DMS153 treated with DMSO at 0.1 percent for 48 hours (cell line): ENCODE results near the gene P2RY8.
"Not testable (repeated sequence)": the region's sequence is repeated elsewhere in the genome, so short reads cannot be mapped to it uniquely, and the experiment has no call there.

Experiments
- DNase-seq: peaks from one replicate; lab custom pipeline; 2025; ENCODE audit not compliant: unreplicated experiment; lab: John Stamatoyannopoulos, UW

P2RY8 gene

DNA sequence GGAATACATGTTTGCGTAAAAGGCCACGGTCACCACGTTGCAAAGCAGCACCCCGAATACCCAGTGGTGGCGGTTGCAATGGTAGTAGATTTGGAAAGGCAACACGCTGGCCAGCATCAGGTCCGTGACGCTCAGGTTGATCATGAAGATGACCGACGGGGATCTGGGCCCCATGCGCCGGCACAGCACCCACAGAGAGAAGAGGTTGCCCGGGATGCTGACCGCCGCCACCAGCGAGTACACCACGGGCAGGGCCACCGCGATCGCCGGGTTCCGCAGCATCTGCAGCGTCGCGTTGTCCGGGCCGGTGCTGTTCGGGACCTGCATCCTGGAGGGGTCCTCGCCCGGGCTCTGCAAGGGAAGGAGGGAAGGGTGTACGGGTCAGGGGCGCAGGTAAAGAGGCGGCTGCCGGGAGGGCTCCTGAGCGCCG lies 70.7 kb downstream of the P2RY8 start:
- no peak for DNase-seq

DNA sequence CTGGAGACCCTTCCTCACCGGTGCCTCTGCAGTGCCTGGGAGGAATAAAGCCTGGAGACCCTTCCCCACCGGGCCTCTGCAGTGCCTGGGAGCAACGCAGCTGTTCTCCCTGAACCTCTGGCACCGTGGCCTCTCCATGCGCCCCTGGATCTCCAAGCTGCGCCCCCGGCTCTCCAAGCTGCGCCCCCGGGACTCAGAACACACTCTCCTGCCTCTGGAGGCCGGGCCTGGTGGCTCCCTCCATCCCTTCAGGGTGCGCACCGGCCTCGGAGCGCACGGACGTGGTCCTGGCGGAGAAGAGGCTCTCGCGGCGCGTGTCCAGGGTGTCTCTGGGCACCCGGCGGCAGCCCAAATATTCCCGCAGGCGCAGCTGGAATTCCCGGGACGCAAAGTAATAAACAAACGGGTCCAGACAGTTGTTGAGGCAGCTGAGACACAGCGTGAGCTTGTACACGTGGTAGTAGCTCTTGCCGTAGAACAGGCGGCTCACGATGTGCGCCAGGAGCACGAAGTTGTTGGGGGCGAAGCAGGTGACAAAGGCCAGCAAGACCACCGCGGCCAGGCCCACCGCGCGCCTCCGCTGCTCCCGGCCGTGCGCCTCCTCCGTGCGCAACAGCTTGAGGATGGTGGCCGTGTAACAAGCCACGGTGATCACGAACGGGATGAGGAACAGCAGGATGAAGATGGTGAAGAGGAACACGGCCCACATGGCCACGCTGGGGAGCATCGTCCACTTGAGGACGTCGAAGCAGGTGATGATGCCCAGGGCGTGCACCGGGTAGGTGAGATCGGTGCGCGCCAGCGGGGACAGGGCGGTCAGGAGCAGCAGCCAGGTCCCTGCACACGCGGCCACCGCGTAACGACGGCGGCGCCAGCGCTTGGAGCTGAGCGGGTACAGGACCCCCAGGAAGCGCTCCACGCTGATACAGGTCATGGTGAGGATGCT lies 71.4 kb downstream of the P2RY8 start:
- no peak for DNase-seq

DNA sequence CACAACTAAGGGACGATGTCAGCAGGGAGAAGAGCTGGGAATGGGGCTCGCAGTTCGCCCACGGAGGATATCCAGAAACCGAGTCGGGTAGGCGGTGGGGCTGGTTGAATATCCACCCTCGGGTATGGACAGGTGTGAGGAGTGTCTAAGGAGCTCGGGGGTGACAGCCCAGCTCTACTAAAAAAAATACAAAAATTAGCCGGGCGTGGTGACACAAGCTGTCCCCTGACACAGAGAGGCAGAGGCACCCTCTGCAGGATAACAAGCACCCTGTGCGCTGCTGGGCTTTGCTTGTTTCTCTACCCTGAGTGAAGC lies 72.1 kb downstream of the P2RY8 start:
- DNase-seq, result no peak

DNA sequence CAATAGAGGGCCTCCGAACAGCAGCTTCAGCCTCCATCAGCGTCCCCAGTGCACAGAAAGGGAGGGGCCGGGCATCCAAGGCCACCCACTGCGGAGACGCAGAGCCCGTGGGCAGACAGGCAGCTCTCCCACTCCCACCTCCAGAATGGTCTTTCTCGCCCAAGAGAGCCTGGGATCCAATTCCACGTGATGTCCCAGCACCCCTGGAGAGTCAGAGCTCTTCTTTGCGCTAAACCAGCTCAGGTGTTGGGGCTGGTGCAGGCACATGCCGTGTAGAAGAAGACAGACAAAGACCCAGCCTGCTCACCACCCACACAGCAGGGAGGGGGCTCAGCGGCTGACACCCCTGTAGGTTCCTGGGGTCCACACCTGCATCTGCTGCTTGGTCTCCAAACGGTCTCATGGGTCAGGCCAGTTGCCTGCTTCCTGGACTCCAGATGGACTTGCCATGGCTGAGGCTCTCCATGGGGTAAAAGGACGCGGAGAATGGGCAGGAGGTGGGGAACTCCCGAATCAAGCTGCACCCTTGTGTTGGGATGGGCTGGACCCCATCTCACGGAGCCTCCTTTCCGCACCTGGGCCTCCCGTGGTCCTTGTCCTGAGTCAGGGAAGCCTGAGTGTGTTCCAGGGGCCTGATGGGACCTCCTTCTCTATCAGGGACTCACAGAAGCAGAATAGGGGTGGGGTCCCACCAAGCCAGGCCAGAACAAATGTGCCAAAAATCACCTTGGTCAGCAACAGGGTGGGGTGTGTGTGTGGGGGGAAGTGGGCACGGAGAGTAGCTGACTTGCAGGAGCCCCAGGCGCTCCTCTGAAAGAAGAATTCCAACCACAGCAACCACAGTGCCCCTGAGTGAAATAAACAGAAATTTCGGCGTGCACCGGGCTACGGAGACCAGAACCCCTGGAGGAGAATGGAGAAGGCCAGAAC lies 72.7 kb downstream of the P2RY8 start:
- DNase-seq, result no peak

DNA sequence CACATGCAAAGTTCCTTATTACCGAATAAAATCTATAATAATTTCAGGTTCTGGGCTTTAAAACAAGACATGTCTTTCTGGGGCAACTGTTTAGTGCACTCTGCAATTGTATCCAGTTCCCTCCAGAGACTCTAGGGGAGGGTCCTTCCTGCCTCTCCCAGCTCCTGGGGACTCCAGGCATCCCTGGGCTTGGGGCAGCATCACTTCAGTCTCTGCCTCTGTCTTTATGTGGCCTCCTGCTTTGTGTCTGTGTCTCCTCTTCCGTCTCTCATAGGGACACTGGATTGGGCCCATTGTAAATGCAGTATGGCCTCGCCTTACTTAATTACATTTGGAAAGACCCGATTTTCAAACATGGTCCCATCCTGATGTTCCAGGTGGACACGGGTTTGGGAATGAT lies 73.4 kb downstream of the P2RY8 start:
- no peak for DNase-seq

DNA sequence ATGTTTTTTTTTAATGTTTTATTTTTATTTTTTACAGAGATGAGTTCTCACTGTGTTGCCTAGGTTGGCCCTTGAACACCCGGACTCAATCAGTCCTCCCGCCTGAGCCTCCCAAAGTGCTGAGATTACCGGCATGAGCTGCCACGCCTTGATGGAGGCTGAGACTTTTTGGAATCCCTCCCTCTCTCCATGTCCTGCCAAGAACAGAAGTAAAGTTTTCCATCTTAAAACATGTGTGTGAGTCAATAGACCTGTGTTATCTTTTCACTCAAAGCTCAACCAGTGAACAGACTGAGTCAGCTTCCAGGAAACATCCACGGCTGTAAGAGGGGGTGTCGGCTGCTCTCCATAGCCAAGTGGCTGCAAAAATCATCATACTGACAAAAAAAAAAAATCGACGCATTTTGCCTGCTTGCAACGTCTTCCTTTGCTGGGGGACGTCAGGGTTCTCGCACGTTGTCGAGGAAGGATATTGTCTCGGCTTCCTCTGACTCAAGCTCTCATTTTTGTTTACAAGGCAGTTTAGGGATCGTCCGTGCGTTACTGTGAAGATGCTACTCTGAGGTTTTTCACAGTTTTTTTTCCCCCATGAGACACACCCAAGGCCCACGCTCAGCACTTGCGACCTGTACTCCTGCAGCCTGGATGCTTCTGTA lies 74.3 kb downstream of the P2RY8 start:
- DNase-seq, result no peak

DNA sequence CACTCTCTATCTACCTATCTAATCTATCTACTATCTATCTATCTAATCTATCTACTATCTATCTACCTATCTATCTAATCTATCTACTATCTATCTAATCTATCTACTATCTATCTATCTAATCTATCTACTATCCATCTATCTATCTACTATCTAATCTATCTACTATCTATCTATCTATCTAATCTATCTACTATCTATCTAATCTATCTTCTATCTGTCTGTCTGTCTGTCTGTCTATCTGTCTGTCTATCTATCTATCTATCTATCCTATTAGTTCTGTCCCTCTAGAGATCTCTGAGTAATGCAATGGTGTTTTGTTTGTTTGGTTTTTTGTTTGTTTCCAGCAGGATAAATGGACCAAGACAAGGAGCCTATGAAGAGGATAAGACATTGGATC lies 74.9 kb downstream of the P2RY8 start:
- no peak for DNase-seq

DNA sequence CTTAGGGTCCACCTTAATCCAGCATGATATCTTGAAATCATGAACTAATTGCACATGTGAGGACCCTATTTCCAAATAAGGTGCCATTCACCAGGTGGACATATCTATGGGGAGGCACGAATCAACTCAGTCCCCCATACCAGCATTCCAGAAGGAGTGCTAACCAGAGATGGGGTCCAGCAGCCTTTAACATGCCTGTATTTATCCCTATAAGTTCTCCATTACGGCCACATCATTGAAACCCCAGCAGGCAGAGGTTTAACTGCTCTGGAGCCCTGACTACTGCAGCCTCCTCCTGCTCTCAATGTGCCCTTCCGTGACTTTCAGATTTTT lies 81.1 kb downstream of the P2RY8 start:
- no peak for DNase-seq

DNA sequence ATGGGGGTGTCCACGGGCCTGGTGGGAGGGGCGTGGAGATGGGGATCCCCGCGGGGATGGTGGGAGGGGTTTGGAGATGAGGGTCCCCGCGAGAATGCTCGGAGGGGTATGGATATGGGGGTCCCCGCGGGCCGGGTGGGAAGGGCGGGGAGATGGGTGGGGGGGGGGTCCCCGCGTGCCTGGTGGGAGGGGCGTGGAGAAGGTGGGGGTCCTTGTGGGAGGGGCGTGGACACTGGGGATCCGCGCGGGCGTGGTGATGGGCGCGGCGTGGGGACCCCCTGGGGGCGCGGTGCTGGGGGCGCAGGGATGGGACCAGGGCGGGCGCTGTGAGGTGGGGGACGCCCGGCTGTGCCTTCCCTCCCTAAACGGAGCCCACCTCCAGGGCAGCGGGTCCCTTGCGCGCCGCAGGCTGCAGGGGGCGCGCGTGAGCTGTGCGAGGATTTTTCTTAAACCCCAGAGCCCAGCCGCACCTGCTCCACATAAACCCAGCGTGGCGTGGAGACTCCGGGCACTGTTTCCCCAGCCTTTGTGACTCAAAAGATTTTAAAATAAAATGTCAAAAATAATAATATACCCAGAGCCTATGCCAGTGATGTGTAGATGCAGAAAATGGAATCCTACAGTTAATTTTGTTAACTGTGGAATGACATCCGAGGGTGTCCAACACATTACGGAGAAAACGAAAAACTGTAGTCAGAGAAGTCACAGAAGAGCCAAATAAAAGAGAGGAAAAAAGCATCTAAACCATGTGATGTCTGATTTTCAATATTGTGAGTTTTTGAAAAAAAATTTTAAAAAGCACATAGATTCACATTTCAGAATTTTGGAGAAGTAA lies 82.8 kb downstream of the P2RY8 start:
- DNase-seq, result no peak

DNA sequence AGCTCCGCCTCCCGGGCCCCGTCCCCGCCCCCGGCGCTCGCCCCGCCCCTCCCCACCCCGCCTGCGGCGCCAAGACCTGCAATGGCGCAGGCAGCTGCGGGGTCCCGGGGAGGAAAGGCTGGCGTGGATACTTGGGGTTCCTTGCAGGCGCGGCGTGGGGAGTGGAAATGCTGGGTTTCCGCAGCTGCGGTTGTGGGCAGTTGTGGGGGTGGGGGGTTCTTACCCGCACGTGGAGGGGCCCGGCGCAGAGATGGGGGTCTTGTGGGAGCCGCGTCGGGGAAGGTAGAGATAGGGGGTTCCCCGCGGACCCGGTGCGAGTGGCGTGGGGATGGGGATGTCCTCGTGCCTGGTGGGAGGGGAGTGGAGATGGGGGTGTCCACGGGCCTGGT lies 83.6 kb downstream of the P2RY8 start:
- no peak for DNase-seq

DNA sequence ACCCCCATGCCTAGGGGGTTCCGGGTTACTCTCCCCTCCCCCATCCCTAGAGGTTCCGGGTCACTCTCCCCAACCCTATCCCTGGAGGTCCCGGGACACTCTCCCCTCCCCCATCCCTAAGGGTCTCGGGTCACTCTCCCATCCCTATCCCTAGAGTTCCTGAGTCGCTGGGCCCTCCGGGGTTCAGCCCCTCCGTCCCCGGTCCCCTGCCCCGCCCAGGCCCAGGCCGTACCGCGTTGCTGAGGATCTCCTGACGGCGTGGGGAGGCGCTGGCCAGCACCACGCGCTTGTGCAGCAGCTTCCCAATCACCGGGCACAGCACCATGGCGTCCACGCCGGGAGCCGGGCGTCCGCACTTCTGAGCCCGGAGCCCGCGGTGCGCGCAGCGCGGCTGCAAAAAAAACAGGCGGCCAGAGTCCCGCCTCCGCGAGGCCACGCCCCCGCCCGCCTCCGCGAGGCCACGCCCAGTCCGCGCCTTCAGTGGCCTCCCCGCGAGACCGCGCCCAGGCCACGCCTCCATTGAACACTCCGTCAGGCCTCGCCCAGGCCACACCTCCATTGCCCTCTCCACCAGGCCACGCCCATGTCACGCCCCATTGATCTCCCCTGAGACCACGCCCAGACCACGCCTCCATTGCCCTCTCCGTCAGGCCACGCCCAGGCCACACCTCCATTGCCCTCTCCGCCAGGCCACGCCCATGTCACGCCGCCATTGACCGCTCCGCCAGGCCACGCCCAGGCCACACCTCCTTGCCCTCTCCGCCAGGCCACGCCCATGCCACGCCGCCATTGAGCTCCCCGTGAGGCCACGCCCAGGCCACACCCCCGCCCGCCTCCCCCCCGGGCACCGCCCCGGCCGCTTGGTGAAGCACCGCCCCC lies 84.2 kb downstream of the P2RY8 start, which contains the start of gene ASMTL:
TSS of gene ASMTL (minus strand) at position 394 of the 879 bp plus-strand sequence. CDS start at position 325, 69 bp downstream.
- DNase-seq, result no peak

DNA sequence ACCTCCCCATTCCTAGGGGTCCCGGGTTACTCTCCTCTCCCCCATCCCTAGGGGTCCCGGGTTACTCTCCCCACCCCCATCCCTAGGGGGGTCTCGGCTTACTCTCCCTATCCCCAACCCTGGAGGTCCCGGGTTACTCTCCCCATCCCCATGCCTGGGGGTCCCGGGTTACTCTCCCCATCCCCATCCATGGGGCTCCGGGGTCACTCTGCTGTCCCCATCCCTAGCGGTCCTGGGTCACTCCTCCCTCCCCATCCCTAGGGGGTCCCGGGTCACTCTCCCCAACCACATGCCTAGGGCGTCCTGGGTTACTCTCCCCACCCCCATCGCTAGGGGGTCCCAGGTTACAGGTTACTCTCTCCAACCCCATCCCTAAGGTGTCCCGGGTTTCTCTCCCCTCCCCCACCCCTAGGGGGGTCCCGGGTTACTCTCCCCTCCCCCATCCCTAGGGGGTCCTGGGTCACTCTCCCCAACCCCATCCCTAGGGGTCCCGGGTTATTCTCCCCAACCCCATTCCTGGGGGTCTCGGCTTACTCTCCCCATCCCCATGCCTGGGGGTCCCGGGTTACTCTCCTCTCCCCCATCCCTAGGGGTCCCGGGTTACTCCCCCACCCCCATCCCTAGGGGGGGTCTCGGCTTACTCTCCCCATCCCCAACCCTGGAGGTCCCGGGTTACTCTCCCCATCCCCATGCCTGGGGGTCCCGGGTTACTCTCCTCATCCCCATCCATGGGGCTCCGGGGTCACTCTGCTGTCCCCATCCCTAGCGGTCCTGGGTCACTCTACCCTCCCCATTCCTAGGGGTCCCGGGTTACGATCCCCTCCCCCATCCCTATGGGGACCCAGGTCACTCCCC lies 85.1 kb downstream of the P2RY8 start:
- no peak for DNase-seq

DNA sequence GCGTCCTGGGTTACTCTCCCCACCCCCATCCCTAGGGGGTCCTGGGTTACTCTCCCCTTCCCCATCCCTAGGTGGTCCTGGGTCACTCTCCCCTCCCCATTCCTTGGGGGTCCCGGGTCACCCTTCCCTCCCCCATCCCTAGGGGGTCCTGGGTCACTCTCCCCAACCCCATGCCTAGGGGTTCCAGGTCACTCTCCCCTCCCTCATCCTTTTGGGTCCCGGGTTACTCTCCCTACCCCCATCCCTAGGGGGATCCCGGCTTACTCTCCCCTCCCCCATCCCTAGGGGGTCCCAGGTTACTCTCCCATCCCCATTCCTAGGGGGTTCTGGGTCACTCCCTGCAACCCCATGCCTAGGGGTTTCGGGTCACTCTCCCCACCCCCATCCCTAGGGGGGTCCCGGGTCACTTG lies 85.7 kb downstream of the P2RY8 start:
- DNase-seq, result no peak

DNA sequence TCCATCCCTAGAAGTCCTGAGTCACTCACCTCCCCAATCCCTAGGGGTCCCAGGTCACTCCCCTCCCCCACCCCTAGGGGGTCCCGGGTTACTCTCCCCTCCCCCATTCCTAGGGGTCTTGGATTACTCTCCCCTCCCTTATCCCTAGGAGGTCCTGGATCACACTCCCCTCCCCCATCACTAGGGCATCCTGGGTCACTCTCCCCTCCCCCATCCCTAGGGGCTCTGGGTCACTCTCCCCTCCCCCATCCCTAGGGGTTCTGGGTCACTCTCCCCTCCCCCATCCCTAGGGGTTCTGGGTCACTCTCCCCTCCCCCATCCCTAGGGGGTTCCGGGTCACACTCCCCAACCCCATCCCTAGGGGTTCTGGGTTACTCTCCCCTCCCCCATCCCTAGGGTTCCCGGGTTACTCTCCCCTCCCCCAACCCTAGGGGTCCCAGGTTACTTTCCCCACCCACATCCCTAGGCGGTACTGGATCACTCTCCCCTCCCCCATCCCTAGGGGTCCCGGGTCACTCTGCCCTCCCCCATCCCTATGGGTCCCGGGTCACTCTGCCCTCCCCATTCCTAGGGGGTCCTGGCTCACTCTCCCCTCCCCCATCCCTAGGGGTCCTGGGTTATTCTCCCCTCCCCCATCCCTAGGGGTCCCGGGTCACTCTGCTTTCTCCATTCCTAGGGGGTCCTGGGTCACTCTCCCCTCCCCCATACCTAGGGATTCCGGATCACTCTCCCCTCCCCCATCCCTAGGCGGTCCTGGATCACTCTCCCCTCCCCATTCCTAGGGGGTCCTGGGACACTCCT lies 86.4 kb downstream of the P2RY8 start:
- DNase-seq, result no peak

DNA sequence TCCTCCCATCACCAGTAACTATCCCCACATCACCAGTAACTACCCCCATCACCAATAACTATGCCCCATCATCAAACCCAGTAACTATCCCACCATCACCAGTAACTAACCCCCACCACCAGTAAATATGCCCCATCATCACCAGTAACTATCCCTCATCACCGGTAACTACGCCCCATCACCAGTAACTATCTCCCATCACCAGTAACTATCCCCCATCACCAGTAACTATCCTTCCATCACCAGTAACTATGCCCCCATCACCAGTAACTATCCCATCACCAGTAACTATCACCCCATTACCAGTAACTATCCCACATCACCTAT lies 87.2 kb downstream of the P2RY8 start:
- DNase-seq, result no peak

DNA sequence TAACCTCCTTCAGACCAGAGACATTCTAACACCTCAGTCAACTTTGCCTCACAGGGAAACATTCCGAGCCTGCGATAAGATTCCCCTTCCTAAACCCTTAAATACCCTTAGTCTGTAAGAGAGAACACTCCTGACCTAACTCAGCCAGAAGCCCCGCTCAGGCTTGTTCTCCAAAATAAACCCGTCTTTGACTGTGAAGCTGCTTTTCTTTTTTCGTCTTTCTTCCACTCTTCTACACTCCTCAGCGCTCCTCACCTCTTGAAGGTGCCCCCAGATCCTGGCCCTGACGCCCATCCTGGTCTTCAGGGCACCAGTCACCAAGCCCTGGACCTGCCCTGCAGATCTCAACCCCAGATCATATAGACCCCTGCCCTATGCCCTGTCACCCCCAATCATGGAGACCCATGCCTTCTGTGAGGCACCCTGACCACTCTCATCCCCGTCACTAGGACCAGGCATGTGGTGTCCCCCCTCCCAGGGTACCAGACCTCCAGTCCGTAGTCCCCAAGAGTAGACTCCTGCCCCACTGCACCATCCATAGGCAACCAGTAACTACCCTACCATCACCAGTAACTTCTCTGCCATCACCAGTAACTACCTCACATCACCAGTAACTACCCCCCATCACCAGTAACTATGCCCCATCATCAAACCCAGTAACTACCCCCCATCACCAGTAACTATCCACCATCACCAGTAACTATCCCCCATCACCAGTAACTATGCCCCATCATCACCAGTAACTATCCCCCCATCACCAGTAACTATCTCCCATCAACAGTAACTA lies 87.8 kb downstream of the P2RY8 start:
- no peak for DNase-seq

DNA sequence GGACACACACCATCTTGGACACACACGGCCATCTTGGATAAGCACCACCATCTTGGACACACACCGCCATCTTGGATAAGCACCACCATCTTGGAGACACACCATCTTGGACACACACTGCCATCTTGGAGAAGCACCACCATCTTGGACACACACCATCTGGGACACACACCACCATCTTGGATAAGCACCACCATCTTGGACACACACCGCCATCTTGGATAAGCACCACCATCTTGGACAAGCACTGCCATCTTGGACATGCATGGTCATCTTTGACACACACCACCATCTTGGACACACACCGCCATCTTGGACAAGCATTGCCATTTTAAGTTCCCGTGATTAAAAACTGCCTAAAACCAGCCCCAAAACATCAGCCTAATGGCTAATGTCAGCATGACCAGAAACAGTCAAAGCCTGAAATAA lies 88.4 kb downstream of the P2RY8 start:
- DNase-seq, result not testable (repeated sequence)
